Astrocyte of the hippocampus (primary cell): ENCODE data around the gene PCID2.

Experiments used
- DNase-seq: peaks from one replicate; pipeline ENCODE4 v3.0.0; 2011; ENCODE audit warnings: low read depth, low spot score

PCID2 gene

DNA sequence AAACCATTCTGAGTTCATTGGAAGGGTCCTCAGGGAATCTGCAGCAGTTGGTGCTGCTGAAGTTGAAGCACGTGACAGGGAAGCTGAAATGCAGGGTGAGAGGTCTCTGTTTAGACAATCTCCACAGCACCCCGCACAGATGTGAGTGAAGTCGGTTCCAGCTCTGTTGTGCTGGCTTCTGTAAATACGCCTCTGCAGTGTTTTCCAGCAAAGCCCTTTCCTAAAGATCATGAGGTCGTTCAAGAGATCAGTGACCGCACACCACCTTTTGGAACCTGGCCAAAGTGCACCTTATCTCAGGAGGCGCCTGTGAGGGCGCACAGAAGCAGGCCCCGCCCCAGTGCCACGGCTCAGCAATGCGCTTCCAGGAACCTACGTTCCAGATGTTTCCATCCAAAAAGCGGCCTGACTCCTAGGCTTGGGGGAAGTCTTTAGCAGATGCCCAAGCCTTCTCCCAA is 11.7 kb upstream of the PCID2 start:
- DNase-seq = no peak

DNA sequence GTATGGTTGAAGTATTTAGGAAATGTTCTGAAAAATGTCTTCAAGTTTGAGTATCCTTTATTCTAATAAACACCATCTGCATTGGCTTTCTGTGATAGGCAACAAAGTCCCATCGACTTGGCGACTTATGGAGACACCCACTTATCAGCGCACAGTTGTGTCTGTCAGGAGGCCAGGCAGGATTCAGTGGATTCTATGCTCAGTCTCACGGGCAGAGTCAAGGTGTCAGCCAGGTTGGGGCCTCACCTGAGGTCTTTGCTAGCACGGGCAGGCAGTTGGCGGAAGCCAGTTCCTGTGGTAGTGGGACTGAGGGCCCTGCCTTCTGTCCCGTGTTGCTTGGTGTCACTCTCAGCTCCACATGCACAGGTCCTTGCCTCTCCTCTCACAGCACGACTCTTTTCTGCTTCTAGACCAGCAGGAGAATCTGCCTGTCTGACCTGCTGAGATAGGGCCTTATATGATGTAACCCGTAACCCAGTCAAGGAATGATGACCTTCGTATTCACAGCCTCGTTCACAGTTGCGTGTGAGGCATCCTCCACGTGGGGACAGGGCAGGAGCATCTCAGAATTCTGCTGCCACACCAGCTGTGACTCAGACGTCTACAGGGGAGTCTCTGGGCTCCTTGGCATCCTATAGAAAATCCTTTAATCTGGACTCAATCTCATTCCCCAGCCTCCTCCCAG is 10.9 kb upstream of the PCID2 start:
- DNase-seq = no peak

DNA sequence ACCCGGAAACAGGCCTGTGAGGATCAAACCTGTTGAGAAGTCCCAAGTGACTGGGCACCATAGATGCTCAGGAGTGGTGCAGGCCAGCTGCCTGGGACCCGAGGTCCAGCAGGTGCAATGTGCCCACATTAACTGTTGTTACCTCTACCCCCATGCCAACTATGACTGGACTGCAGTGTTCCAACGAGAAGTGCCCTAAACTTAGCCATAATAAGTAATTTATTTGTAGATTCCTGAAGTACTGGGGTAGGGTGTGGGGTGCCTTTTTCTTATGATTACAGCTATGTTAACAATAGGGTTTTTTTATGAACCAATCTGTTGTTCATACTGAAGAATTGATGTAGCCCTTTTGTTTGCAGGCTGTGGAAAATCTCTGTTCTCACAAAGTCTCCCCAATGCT is 10.1 kb upstream of the PCID2 start:
- no peak for DNase-seq

DNA sequence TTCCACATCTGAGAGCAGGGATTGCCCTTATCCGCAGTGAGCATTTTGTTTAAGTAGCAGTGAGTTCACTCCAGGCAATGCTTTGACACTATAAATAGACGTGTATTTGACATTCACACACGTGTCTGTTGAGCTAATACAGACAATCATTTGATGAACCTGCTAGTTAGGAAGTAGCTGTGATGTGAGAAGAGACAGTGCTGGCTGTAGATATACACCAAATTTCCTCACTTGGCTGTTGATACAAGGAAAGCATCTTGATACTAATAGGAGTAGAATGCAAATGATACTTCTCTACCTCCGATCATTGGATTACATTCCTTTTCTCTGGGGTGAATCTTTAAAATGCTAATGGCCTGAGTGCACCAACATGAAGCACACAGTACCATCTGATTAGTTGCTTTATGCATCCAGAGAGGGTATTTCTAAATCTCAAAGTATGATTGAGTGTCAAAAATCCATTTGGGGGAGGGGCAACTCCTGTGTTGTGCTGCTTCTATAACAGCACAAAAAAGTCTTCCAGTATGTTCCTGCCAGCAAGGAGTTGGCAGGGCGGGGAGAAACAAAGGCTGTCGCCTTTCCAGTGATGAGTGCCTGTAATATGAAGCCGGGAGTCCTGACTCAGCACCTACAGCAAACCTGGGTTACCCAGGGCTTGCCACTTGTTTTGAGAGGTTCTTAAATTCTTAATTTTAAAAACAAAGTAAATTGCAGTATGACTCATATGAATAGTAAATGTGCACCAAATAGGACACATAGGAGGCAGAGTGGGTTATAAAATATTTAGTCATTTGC is 8.0 kb upstream of the PCID2 start:
- DNase-seq = peak; percentile 87

DNA sequence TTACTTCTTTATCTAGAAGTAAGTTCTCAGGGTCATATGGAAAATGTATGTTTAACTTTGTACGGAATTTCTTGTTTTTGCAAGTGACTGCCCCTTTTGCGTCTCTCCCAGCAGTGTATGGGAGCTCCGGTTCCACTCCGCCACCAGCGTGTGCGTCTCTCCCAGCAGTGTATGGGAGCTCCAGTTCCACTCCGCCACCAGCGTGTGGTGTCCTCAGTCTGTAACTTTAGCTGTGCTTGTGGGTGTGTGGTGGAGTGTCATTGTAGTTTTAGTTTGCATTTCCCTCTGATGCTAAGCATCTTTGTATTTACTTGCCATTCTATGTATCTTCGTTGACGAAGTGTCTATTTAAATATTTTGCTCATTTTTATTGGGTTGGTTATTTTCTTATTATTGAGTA is 3.3 kb upstream of the PCID2 start:
- DNase-seq = peak; percentile 10

DNA sequence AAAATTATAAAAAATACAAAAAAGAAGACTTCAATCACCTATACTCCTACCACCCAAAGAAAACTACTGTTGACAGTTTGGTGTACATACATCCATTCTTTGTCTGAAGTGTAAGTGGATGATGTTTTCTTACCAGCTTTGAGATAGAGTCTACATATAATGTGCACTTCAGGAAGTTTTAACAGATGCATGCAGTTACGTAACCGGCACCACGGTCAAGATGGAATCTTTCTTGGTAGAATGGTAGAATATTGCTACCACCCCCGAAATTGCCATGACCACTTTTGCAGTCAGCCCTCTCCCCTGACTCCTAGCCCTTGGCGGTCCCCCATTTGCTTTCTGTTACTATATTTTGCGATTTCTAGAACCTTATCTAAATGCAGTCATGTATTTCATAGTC is 2.4 kb upstream of the PCID2 start:
- DNase-seq = no peak

DNA sequence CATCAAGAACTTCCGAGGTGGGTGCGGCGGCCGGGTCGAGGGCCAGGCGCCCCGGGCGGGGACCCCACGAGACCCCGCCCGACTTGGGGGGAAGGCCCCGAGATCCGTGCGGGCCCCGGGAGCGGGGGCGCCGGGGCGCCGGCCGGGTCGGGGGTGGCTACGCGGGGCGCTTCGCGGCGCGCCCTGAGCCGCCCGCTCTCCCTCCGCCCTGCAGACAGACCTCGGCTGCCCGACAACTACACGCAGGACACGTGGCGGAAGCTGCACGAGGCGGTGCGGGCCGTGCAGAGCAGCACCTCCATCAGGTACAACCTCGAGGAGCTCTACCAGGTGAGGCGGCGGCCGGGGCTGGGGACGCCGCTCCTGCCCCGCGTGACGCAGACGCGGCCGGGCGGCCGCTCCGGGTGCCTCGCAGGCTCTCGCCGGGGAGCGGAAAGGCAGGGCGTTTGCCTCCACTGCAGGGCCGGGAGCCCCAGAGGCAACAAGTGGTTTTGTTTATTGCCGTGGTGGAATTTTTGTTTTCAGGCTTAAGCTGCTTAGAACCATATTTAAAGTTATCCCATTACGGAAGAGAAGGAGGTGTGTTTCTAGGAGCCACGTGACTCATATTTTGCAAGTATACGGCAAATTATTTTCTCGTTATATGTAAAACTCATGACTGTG is 1.4 kb upstream of the PCID2 start:
- DNase-seq = peak; percentile 66

DNA sequence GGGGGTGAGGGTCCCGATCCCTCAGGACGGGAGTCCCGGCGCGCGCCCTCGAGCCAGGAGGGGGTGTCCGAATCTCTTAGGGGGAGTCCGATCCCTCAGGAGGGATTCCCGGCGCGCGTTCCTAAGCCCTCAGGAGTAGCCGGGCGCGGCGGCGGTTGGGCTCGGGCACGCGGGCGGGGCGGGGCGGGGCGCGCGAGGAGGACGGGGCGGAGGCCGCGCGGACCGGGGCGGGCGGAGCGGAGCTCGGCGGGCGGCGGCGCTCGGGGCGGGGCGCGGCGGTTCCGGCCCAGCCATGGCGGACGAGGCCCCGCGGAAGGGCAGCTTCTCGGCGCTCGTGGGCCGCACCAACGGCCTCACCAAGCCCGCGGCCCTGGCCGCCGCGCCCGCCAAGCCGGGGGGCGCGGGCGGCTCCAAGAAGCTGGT is 878 bp upstream of the PCID2 start, which contains the start of gene CUL4A:
TSS of gene CUL4A (plus strand) at position 278 of the 423 bp plus-strand sequence. CDS start at position 293, 15 bp downstream.
- DNase-seq = peak; percentile 93

DNA sequence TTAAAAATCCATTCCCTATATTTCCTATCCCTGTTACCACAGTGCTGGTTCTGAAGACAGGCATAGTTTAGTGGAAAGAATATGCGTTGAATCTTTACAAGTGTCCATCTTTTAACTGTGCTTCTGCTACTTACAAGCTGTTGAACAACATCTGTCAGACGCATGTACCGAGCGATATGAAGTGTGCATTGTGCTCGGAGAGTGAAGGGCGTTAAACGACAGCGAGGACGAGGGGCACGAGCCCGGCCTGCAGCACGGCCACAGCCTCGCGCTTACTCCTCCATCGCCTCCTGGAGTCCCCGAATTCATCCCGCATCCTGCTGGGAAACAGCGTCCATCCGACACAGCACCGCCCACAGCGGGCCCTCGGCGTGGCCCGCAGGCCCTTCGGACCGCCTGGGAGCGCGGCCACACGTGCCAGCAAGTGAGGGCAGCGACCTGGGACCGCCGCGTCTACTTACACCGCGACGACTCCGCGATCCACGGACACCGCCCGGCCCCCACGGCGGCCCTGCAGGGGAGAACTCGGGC is 514 bp downstream of the PCID2 start:
- DNase-seq = peak; percentile 71

DNA sequence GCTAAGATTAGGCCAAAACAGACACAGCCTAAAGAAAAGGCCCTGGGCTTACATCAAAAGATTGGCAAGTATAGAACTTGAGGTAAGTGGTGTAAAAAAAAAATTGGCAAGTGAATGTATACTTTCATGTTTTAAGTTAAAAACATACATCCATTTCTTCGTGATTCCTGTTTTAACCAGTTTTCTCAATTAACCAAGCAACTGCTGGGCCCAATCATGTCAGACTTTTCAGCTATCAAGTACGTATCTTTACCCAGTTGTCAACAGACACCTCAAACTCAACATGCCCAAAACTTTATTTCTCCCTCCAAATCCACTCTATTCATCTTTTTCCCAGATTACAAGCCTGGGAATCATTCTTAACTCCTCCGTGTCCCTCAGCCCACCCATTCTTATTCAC is 1.0 kb downstream of the PCID2 start:
- no peak for DNase-seq

DNA sequence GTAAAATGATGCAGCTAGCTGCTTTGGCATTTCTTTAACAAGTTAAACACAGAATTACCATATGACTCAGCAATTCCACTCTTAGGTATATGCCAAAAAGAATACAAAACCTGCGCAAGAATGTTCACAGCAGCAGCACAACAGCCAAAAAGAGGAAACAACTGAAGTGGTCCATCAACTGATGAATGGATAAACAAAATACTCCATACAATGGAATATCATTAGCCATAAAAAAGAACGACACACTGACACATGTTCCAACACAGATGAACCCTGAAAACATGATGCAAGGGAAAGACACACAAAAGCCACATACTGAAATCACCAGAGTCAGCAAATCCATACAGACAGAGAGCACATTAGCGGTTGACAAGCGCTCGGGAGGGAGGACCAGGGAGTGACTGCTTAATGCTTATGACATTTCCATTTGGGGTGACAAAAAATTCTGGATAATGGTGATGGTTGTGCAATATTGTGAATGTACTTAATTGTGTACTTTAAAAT is 3.0 kb downstream of the PCID2 start:
- peak; percentile 77 for DNase-seq

DNA sequence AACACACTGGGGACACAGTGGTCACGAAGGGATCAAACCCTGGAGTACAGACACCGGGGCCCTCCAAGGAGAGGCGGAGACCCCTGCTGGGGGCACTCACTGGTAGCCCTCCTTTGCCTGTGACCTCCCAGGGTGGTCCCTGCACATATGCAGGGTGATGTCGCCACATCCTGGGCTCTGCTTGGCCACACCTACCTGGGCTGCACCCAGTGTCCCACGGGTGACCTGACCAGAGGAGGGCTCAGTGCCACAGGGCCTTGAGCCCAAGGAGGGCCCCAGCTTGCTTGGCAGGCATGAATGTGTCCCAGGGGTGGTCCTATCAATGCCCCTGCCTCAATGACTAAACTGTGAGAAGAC is 4.1 kb downstream of the PCID2 start:
- no peak for DNase-seq

DNA sequence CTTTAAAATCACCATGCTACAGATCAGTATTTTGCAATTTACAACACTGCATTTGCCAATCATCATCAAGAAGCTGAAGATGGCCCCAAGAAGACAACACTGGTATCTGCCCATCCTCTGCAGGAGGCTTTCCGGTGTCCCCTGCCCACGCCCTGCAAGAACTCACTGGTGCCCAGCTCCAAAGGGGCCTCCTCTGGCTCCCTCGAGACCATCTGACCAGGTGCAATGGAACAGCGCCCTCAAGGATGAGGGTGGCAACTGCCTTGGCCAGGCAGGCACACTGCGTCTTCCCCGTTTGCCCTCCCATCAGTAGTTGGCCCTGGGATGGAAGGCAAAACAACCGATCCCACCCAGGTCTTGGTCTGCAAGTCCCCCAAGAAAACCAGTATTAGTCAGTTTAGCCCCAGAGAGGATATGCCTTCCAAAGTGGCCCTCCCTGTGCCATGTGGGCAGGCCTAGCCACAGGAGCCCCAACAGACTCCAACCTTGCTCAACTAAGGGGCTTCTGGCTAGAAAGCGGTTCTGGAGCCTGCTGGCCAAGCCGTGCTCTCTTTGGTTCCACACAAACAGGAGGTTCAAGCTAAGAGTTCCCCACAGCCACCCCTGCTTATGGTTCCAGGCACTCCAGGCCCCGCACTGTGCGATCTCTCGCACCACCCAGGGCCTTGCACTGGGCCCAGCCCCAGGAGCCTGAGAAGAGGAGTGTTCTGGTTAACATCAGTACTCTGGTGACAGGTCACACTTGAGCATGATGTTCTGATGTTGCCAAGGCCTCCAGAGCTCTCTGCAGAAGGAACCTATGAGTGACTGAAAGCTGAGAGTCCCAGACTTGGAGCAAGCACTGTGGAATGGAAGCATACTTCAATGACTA is 4.7 kb downstream of the PCID2 start:
- no peak for DNase-seq

DNA sequence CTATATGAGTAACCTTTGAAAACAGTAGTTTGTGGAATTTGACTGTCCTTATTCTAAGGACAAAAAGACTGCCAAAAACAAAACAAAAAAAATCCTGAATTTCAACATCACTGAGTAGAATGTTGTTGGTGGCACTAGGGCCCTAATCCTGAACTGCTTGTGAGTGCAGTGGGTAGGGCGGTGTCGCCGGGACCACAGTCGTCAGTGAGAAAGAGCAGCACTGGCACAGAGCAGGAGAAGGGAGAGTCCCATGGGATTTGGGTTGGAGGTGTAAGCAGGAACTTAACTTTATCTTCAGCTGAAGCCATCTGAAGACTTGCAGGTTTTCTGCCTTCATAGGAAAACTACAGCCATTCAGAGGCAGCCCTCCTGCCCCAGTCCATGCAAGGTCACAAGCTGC is 5.6 kb downstream of the PCID2 start:
- DNase-seq = no peak

DNA sequence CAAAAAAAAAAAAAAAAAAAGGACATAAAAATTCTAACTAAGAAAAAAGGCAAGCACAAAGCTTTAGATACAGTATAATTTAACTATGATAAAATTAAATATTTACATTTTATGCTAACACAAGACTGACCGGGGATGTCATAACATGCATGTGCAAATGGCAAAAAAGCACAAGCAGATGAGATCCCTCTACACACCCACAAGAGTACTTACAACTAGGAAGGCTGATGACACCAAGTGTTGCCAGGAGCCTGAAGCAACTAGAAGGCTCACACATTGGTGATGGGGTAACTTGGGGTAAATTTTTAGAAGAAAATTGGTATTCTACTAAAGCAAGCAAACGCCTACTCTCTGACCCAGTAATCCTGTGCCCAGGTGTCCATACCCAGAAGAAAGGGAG is 6.7 kb downstream of the PCID2 start:
- no peak for DNase-seq

DNA sequence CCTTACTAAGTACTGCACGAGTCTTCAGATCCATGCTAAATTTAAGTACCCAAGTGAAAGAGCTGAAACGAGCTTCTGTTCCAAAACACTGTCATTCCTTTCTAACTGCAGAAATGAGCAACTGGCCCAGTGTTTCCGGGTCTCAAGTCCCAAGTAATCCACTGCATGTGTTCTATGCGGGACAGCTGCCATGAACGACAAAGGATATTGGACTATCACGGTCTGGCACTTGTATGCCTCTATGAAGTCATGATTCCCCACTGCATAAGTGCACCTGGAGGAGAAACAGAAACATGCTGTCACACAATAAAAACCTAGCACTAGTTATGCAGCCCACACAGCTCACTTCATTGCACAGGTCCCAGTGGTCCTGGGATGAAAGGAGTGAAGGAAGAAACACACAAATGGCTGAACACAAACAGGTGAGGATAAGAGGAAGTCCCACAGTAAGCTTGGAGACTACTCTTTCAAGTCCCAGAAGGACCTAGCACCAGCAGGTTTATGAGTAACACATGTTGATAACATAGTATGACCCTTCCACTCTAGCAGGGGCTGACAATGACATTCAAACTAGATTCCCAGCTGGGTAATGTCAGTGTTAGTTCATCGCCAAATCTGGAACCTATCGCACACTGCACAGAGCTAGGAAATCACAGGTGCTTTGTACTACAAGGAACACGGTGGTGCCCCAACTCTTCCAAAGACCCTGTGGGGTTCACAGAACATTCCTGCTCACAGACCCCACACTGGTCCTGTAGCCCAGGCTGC is 11.3 kb downstream of the PCID2 start:
- DNase-seq = no peak

DNA sequence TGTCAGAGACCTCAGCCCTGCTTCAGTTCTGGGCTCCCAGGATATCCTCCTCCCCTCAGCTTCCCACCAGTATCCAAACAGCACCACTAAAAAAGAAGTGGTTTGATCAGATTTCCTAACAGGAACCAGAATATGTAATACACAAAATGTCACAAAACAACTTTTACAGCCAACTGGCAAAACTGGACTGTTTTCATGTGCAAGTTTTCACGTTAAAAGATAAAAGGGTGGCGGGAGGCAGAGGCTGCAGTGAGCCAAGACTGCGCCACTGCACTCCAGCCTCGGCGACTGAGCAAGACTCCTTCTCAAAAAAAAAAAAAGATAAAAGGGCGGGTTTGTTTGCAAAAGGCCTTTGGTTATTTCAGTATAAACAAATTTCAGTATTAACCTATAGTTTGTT is 13.1 kb downstream of the PCID2 start:
- no peak for DNase-seq

DNA sequence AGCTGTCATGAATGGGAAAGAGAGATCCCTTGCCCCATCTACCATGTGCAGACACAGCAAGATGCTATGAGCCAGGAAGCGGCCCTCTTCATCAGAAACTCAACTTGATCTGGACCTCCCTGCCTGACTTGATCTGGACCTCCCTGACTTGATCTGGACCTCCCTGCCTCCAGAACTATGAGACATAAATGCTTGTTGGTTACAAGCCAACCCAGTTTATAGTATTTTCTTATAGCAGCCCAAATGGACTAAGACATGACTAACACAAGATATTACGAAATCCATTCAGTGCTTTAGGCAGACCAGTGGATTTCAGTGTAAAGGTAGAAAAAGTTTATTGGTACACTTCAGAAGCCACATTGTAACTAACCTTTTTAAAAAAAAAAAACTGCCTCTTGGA is 15.6 kb downstream of the PCID2 start:
- no peak for DNase-seq

DNA sequence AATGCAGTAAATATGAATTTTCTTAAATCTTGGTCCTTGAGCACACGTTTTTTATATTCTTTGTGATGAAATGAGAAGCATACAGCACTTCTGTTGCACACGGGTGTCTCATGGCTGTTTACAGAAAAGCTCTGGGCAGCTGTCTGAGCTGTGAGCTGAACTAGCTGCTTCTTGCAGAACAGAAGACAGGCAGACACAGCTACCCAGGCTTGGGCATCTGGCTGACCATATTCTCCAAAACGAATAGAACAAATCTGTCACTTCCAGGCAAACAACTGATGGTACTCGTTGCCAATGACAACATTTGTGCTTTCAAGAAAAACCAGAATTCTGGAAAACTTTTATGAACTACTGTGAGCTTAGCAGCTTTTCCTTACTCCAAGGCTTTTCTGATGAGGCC is 16.2 kb downstream of the PCID2 start:
- no peak for DNase-seq

DNA sequence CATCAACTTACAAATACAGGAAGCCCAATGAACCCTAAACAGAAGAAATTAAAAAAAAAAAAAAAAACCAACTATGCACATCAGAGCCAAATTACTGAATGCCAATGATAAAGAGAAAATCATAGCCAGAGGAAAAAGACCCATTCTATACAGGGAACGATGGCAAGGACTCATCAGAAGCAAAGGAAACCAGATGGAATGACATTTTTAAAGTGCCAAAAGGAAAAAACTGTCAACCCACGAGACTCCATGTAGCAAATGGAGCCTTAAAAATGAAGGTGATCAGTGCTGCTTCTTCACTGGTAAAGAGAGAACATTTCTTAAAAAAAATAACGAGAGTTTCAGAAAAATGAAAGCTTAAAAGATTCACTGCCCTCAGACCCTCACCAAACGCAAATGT is 18.3 kb downstream of the PCID2 start:
- DNase-seq = no peak
